Stimulated activated CD4-positive, alpha-beta T cell treated with anti-CD3 and anti-CD28 coated beads, Interleukin-2, amount 100 ng/mL, for 24 hours (primary cell): Measurements from ENCODE around the gene FRS3.

ENCODE experiments used
- DNase-seq, 2 donors: peaks; one replicate each; pipeline ENCODE4 v3.0.0-alpha.2; 2020

Gene FRS3

DNA sequence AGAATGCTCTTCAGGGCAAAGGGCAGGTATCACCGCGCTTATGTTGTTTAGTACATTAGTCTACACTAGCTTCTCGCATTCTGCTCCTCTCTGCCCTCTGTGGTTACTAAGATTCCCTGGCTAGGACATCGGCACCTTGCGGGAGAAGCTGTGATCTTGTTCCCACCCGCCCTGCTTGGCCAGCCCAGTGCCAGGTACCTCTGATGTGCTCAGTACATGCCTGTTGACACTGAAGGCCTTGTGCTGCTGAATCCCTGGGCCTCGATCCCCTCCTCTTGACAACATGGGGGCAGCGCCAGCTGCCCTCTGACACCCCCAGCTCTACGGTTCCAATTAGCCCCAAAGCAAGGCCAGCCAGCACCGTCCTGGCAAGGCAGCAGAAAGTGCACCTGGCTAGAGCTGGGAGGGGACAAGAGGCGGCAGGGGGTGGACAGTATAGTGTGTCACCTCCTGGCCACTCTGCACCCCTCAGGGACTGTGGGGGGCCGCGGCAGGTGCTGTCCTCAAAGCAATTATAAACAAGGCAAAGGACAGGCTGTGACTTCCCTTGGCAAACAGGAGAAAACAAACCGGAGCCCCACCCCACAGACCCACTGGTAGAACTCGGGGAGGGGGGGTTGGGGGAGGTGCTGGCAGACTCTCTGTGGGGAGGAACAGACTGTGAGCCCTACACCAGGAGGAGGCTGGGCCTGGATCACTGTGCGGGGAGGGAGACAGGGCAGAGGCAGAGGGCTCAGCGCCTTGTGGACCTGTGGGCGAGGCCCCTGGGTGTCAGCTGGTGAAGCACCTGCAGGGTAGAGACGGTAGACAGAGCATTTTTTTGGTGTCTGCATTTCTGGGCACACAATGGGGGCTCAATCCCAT is 51.4 kb downstream of the FRS3 start:
- no peak for DNase-seq

DNA sequence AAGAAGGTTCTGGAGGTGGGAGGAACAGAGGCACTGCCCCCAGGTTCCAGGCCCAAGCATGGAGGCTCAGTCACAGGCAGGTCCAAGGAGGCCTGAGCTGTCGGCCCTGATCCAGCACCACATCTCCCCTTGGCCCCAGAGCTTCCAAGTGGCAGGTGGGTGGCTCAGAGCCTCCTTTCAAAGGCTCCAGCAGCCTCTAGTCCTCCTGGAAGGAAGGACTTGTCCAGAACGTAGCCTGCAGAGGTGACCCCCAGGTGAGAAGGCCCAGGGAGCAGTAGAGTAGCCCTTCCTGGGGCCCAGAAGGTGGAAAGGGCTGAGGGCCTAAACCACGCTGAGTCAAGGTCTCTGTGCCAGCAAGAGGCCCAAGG is 52.0 kb downstream of the FRS3 start:
- DNase-seq: no peak

GRCh38 chr6:41726876-41727275 is 52.8 kb downstream of the FRS3 start:
- no peak for DNase-seq

GRCh38 chr6:41724586-41725501 is 54.9 kb downstream of the FRS3 start:
- no peak for DNase-seq

DNA sequence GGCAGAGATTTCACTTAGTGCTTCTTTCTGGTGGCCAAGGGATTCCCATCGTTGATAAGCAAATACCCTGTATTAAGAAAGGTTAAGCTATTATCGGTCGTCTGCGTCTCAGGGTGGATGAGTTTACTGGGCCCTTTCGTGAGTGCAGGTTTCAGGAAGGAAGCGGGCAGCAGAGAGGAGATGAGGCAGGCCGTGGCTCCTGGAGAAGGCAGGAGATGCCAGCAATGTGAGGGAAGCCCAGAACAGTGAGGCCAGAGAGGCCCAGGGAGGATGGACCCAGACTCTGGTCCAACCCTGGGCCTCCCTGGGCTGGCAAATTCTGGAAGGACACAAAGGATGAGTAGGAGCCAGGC is 55.5 kb downstream of the FRS3 start:
- no peak for DNase-seq

DNA sequence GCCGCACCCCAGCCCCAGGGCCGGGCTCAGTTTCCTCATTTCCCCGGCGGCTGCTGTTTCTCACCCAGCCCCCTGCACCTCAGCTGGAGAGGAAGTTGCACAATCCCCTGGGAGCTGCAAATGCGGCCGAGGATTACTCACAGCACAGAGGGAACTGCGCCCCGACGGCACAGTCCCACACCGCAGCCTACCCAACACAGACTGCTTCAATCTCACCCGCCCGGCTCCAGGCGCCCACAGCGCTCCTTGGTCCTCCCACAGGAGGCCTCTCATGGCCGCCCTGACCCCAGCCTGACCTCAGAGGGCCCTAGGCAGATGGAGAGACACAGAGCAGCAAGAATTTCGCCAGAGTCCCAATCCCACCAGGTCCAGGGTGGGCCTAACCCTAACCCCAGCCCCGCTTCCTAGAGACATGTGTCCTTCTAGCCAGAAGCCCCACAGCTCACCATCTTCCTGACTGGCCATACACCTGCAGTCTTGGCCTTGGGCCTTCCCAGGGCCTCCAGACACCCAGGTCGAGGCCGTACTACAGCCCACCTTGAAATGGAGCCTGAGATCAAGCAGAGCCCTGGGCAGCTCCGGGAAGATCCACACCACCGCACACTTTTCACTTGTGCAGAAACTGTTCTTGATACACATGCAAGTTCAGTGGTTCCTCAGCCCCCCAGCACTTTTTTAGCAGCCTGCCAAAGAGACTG is 56.0 kb downstream of the FRS3 start:
- no peak for DNase-seq

GRCh38 chr6:41722969-41723529 is 56.7 kb downstream of the FRS3 start:
- no peak for DNase-seq

GRCh38 chr6:41721414-41721813 is 58.3 kb downstream of the FRS3 start:
- DNase-seq: no peak

GRCh38 chr6:41720783-41721182 is 58.9 kb downstream of the FRS3 start:
- no peak for DNase-seq

GRCh38 chr6:41720262-41720620 is 59.5 kb downstream of the FRS3 start:
- DNase-seq: no peak
